GM18867 (cell line): ENCODE data around the gene ZNF649.

Experiments used
- ATAC-seq: cut with Tn5 transposase; IDR thresholded peaks from one replicate; pipeline ENCODE4 v1.9.1; 2021; ENCODE audit warnings: mild to moderate bottlenecking, moderate library complexity; ENCODE audit not compliant: unreplicated experiment

Gene ZNF649

DNA sequence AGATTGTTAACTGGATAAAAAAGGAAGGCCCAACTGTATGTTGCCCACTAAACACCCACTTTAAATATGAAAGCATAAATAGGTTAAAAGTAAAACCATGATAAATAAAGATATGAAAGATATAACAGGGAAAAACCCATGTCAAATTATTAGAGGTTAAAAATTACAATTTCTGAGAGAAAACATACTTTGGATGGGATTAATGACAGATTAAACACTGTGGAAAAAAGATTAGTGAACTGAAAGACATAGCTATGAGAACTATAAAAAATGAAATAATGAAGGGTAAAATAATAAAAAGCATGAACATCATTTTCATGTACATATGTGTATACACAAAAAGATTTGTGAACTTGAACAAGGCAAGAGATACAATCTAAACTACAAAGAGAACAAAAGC lies 14.9 kb downstream of the ZNF649 start:
- ATAC-seq: no peak

DNA sequence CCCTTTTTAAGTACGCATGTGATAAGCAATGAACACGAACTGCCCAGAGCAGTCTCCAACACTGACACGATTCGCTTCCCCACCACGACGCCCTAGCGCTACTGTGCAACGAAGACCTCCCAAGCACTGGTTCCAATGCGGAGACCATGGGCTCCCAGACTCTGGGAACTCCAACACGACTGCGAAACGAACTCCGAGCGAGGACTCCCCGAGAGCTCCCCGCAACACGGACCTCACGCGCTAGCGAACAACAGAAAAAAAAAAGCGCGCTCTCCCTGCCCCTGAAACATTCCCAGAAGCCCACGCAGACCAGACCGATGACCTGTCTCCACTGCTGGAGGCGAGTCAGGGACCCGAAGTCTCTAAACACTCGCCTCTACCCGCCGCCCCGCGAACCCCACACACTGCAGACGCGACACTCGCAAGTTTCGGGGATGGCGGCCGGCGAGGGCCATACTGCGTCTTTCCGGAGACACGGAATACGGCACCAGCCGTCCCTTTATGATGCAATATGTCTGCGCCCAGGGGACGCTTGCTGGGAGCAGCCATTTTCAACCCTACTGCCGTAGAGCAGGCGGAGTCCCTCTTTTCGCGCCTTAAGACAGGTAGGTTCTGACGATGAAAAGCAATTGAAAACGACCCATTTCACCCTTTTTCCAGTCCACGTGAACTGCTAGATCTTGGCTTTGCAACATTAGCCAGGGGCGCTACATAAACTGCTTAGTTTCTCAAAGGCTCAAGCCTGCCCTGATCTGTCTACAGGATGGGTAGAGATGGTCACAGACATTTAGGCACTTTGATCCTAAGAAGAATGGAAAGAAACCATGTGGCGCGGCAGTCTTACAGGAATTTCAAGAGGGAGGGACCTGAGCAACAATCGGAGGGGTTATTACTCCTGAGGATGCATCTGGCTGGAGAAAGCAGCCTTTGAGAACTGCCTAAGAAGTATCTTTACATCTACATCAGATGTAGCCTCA lies 17.0 kb downstream of the ZNF649 start, which contains the start of gene ZNF577:
ZNF577 (minus strand) TSS at position 430 of the 977 bp plus-strand sequence. CDS start 7,569 bp downstream, outside the sequence.
- no peak for ATAC-seq

DNA sequence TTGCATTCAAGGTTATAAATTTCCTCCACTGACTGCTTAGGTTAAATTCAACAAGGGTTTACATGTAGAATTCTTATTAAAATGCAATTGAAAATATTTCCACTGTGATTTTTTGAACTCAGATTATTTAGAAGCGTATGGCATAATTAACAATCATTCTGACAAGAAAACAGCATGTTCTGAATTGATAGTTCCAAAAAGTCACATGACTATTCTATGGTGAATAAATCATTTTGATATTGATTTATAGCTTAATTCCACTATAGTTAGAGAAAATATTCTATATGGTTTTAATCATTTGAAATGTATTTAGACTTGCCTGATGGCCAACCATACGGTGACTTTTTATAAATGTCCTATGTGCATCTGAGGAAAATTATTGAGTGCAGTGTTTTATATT lies 20.1 kb downstream of the ZNF649 start:
- no peak for ATAC-seq

DNA sequence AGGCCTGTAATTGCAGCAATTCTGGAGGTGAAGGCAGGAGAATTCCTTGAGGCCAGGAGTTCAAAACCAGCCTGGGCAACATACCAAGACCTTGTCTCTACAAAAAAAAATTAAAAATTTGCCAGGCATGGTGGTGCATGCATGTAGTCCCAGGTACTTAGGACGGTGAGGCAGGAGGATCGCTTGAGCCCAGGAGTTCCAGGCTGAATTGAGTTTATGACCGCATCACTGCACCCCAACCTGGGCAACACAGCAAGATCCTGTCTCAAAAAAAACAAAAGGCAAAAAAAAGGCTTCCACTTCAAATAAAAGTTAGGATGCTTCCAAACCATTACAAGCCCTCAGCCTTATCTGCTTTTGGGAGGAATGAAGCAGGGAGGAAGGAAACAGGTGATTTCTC lies 22.3 kb downstream of the ZNF649 start:
- no peak for ATAC-seq

GRCh38 chr19:51873097-51873496 lies 31.7 kb downstream of the ZNF649 start:
- ATAC-seq: no peak

- no peak for ATAC-seq
These were observed 42.8 kb downstream of the ZNF649 start for GRCh38 chr19:51861870-51862622.
